ENCODE measurements around the gene C5orf46.

The C5orf46 gene

DNA sequence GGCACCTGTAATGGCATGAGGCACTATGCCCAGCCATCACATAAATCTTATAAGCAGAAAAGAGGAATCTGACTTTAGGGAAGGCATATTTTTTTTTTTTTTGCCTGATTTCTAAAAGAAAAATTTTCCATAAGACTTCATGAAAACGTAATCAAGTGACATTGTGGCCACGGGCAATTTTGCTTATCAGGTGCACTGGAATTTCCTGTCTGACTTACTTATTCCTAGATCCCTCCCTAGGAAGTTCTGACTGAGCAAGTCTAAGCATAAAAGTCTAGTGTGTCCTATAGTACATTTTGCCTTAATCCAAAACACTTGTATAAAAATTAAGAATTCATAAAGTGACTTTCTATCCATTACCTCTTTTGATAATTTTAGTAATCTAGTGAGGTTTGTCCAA lies 12.5 kb downstream of the C5orf46 start:
- DNase-seq (ENCODE audit: low read depth), result no peak
- no peak overlapping the region for H3K4me3 ChIP-seq (ENCODE audit: low read length)
- TF ChIP-seq, protein P1, sequence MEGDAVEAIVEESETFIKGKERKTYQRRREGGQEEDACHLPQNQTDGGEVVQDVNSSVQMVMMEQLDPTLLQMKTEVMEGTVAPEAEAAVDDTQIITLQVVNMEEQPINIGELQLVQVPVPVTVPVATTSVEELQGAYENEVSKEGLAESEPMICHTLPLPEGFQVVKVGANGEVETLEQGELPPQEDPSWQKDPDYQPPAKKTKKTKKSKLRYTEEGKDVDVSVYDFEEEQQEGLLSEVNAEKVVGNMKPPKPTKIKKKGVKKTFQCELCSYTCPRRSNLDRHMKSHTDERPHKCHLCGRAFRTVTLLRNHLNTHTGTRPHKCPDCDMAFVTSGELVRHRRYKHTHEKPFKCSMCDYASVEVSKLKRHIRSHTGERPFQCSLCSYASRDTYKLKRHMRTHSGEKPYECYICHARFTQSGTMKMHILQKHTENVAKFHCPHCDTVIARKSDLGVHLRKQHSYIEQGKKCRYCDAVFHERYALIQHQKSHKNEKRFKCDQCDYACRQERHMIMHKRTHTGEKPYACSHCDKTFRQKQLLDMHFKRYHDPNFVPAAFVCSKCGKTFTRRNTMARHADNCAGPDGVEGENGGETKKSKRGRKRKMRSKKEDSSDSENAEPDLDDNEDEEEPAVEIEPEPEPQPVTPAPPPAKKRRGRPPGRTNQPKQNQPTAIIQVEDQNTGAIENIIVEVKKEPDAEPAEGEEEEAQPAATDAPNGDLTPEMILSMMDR (conservative IDR thresholded peaks at IDR 0.05; ENCODE audit: low read length), result no peak

DNA sequence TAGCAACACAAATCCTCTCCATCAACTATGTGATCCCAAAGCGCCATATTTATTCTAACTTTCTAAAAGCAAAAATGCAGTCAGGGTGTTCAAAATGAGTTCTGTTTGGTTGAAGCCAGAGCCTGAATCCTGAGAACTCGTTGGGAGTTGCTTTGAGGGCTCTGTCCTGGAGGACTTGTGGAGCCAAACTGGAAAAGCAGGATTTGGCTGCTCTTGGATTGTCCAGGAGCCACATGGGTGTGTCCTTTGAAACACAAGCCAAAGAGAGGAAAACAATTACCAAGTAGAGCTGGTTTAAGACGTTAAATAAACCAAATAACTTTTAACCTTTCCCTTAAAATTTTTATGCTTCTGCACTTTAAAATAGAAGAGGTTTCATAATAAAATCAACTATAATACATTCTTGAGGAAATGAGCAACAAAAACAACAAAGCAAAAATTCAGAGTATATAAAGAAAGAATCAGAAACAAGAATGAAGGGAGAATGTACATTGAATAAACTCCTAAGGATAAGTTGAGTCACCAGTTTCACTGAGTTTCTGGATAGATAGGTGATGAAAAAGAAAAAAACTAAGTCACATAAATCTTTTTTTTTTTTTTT lies 13.5 kb downstream of the C5orf46 start:
- DNase-seq (ENCODE audit: low read depth), result no peak
- TF ChIP-seq, protein P1 (conservative IDR thresholded peaks at IDR 0.05; ENCODE audit: low read length), result no peak
- no peak overlapping the region for H3K4me3 ChIP-seq (ENCODE audit: low read length)

DNA sequence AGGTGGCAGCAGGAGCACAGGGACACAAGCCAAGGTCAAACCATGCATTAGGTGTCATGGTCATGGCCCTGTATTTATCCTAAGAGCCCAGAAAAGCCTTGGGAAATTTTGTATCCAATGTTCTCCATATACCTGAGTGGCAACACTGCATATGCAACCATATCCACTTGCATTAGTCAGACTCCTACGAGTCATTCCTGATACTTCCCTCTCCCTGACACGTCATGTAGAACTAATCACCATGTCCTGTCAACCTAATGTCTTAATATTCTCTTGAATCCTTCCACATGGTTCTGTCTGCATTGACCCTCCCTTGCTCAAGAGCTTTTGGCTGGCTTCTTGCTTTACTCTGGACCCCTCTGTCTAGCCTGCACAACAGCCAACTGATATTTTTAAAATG lies 18.4 kb downstream of the C5orf46 start:
- no peak for DNase-seq (ENCODE audit: low read depth)
- H3K4me3 ChIP-seq (ENCODE audit: low read length), result no peak overlapping the region
- TF ChIP-seq, protein P1 (conservative IDR thresholded peaks at IDR 0.05; ENCODE audit: low read length), result no peak

DNA sequence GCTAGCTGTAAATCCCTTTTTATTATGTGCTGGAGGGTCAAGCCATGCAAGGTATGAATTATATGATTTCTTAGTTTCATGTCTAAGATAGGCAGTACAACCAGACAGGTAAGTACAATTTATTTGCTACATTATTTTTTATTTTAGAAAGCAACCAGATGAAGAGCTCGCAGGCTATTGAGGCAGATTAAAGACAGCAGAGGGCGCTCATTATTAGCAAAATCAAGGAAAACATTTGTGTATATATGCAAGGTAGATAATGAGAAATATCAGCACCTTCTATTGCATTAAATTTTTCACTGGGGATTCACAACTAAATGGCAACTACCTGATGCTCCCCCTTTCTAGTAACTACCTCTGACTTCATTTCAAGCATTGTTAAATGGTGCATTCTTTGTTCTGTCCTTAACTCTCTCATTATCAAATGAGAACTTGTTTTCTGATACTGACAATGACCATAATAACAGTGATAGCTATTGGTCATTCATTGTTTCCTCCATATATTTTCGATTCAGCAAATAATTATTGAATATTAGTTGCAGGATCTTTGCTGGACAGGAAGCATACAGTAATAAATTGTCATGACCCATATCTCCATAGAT lies 19.2 kb downstream of the C5orf46 start:
- TF ChIP-seq, protein P1 (conservative IDR thresholded peaks at IDR 0.05; ENCODE audit: low read length), result peak; percentile 45
- peak; percentile 16 for DNase-seq (ENCODE audit: low read depth)
- no peak overlapping the region for H3K4me3 ChIP-seq (ENCODE audit: low read length)

DNA sequence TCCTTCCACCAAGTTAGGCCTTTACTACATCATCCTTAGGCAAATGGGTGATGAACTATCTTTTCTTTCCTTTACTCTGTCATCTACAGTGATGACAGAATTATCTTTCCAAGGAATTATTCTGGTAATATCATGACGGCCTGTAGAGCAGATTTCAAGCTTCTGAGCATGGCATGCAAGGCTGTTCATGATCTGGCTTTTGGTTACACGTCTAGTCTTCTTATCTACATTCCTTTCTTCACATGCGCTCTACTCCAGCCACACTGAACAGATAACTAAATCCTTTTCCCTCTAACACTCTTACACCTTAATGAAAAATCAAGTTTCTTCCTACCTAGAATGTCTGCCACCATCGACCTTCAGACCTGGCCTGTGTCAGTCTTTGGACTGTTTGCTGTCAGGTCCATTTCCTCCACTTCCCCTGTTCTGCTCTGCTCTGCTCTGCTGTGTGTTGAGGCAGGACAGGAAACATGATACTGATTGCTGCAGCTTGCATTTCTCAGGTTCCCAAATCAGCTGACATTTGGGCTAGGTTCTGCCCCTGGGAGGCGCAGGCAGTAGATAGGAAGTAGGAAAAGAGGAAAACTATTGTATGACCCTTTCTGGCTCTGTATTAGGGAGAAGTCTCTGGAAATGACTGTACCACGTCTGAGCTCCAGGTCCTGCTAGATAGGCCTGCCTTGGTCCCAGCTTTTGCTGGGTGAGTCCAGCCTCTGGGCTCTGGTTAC lies 23.6 kb downstream of the C5orf46 start:
- H3K4me3 ChIP-seq (ENCODE audit: low read length), result no peak overlapping the region
- DNase-seq (ENCODE audit: low read depth), result no peak
- TF ChIP-seq, protein P1 (conservative IDR thresholded peaks at IDR 0.05; ENCODE audit: low read length), result no peak

DNA sequence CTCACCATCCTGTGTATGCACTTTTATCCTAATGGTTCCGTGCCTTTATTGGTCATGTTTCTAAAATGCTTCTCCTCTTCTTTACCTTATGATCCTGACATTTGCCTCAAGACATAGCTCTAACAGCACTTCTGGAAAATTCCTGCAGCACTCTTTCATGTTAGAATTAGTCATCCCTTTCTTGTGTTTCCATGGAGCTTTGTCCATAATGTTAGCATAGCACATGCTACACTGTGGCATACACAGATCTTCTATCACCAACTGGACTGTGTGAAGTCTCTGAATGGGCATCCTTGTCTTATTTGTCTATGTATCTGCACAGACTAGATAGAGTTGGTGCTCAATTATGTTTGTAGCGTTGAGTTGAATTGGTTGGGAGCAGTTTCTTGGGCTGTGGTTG lies 25.9 kb downstream of the C5orf46 start:
- H3K4me3 ChIP-seq (ENCODE audit: low read length), result no peak overlapping the region
- TF ChIP-seq, protein P1 (conservative IDR thresholded peaks at IDR 0.05; ENCODE audit: low read length), result no peak
- no peak for DNase-seq (ENCODE audit: low read depth)

DNA sequence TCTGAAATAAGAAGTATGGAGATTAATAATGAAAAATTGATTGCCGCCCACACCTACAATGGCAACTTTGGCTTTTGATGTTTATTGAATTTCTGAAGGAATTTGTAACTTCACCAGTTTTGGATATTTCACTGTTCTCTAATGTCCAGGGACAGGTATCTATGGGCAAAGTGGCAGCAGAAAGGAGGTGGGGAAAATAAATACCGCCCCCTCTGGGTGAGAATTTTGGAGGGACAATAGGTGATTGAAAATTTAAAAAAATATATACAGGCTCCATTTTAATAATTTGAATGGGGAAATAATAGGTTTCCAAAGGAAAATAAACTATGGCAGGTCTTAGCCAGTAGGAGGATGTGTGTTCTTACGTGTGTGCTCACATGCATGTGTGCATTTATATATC lies 26.6 kb downstream of the C5orf46 start:
- DNase-seq (ENCODE audit: low read depth), result no peak
- TF ChIP-seq, protein P1 (conservative IDR thresholded peaks at IDR 0.05; ENCODE audit: low read length), result no peak
- H3K4me3 ChIP-seq (ENCODE audit: low read length), result no peak overlapping the region
